Hepatocyte (in vitro differentiated cells): Measurements from ENCODE around the gene NR1H3. TPM values are rescaled to one million over a fixed set of nuclear protein-coding genes. Genes with fewer than 3 reads are reported as not detected.
"Not testable (repeated sequence)": the region's sequence is repeated elsewhere in the genome, so short reads cannot be mapped to it uniquely, and the experiment has no call there.

ENCODE experiments used
- DNase-seq: peaks from one replicate; pipeline ENCODE4 v3.0.0-alpha.2; 2016; ENCODE audit warnings: low spot score
- H2AFZ ChIP-seq: fragments of 200-600 bp; sonication (generic); 2 replicates; pipeline ENCODE4 v1.6.0; 2016; ENCODE audit warnings: antibody characterized with exemption, mild to moderate bottlenecking
- H3K27ac ChIP-seq: fragments of 200-600 bp; sonication (generic); 2 replicates; pipeline ENCODE4 v1.5.1; 2016; ENCODE audit warnings: mild to moderate bottlenecking
- H3K27me3 ChIP-seq: fragments of 200-600 bp; sonication (generic); 2 replicates; pipeline ENCODE4 v1.6.1; 2016
- H3K36me3 ChIP-seq: fragments of 200-600 bp; sonication (generic); replicated peaks from 2 replicates; pipeline ENCODE4 v1.5.1; 2016; ENCODE audit warnings: low read depth; ENCODE audit not compliant: insufficient read depth
- H3K4me1 ChIP-seq: fragments of 200-600 bp; sonication (generic); 2 replicates; pipeline ENCODE4 v1.5.1; 2016; ENCODE audit warnings: mild to moderate bottlenecking, moderate library complexity; ENCODE audit not compliant: insufficient read depth
- H3K4me2 ChIP-seq: fragments of 200-600 bp; sonication (generic); 2 replicates; pipeline ENCODE4 v1.6.0; 2016
- H3K4me3 ChIP-seq: fragments of 200-600 bp; sonication (generic); 2 replicates; pipeline ENCODE4 v1.5.1; 2016; ENCODE audit warnings: mild to moderate bottlenecking
- H3K79me2 ChIP-seq: fragments of 200-600 bp; sonication (generic); 2 replicates; pipeline ENCODE4 v1.6.0; 2017; ENCODE audit warnings: mild to moderate bottlenecking
- H3K9me2 ChIP-seq: fragments of 200-600 bp; sonication (generic); replicated peaks from 2 replicates; pipeline ENCODE4 v1.6.0; 2017; ENCODE audit warnings: mild to moderate bottlenecking; ENCODE audit not compliant: insufficient read depth
- H3K9me3 ChIP-seq: fragments of 200-600 bp; sonication (generic); 2 replicates; pipeline ENCODE4 v1.5.1; 2016; ENCODE audit warnings: low read depth, mild to moderate bottlenecking
- H4K20me1 ChIP-seq: fragments of 200-600 bp; sonication (generic); 2 replicates; pipeline ENCODE4 v1.6.0; 2016; ENCODE audit warnings: mild to moderate bottlenecking; ENCODE audit not compliant: insufficient read depth, poor library complexity, severe bottlenecking
- EZH2 ChIP-seq: fragments of 200-600 bp; sonication (generic); IDR thresholded peaks from 2 replicates; pipeline ENCODE4 v1.6.1; 2016; ENCODE audit warnings: antibody characterized with exemption, mild to moderate bottlenecking, borderline replicate concordance
- EZH2phosphoT487 ChIP-seq: fragments of 200-600 bp; sonication (generic); IDR thresholded peaks from one replicate; pipeline ENCODE4 v1.6.1; 2018; ENCODE audit warnings: antibody characterized with exemption, mild to moderate bottlenecking, low read depth, moderate library complexity; ENCODE audit not compliant: unreplicated experiment, severe bottlenecking
- WGBS: methylation state at CpG from one replicate; pipeline ENCODE4 v1.1.6; 2016; ENCODE audit warnings: low lambda C conversion rate; ENCODE audit errors: missing lambda C conversion rate; 5-methylcytosine and 5-hydroxymethylcytosine counted together
- polyA plus RNA-seq: library from polyadenylated mRNA; unstranded; fragments of >200 nt; fragmentation: Nextera tagmentation; extraction: Ambion mirVana; gene quantifications from 2 replicates; pipeline ENCODE4 v1.2.1, GENCODE V29; 2016
- total RNA-seq: library from RNA; depleted of rRNA; stranded (reverse); fragments of >200 nt; gene quantifications from 2 replicates; pipeline ENCODE4 v1.2.3, GENCODE V29; 2014
- TF ChIP-seq, protein P1 (sequence below): fragments of 200-600 bp; sonication (generic); IDR thresholded peaks from 2 replicates; pipeline ENCODE4 v1.5.1; 2016; ENCODE audit warnings: antibody characterized with exemption, mild to moderate bottlenecking; ENCODE audit not compliant: poor library complexity

The NR1H3 gene
- total and polyA plus RNA-seq, 2 experiments from 2014 or later, result 43.1 to 49.5 TPM

DNA sequence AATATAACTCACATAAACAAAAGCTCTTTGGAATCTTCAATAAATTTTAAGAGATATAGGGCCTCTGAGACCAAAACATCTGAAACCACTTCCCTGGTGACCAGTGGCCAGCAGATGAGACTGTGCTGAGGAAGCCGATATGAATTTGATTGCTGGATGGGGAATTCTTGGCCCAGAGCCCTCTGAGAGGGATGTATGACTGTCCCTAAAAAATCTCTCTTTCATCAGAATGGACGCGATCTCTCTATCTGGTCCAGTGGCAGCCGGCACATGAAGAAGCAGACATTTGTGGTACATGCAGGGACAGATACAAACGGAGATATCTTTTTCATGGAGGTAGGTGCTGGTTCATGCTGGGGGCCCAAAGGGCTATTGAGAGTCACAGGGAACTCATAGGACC, 57.2 kb downstream of the NR1H3 start:
- WGBS, result 98% methylated on average over 5 of the region's 5 CpGs
- H3K36me3 ChIP-seq, result no peaks in the 10 kb centered on the region

DNA sequence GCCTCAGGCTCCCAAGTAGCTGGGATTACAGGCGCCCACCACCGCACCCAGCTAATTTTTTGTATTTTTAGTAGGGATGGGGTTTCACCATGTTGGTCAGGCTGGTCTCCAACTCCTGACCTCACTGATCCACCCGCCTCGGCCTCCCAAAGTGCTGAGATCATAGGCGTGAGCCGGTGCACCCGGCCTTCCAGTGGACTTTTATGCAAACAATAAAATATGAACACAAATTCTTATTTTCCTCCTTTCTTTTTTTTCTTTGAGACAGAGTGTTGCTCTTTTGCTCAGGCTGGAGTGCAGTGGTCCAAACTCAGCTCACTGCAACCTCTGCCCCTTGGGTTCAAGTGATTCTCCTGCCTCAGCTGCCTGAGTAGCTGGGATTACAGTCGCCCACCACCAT, 58.7 kb downstream of the NR1H3 start:
- DNase-seq, H3K9me2 ChIP-seq, H3K27me3 ChIP-seq, H3K79me2 ChIP-seq, H3K4me2 ChIP-seq, H3K9me3 ChIP-seq, H3K27ac ChIP-seq, H2AFZ ChIP-seq, H3K4me3 ChIP-seq, H3K4me1 ChIP-seq, H3K36me3 ChIP-seq, H4K20me1 ChIP-seq: not testable (repeated sequence)
- WGBS, result 97% methylated on average over 8 of the region's 8 CpGs

More for the DNA sequence above, 57.2 kb downstream of the NR1H3 start:
- Histone ChIP-seq H3K27me3 (no peaks in the 10 kb centered on the region), H3K4me1 (no peaks in the 10 kb centered on the region), H3K4me3 (no peak overlapping the region), H3K9me3 (no peaks in the 10 kb centered on the region), H3K27ac (no peak overlapping the region), H4K20me1 (no peaks in the 10 kb centered on the region), H2AFZ (no peak overlapping the region), H3K4me2 (no peak overlapping the region), H3K79me2 (no peaks in the 10 kb centered on the region), H3K9me2 (no peaks in the 10 kb centered on the region)
- TF ChIP-seq EZH2phosphoT487, result no peak
- no peak for TF ChIP-seq EZH2
- TF ChIP-seq, protein P1, sequence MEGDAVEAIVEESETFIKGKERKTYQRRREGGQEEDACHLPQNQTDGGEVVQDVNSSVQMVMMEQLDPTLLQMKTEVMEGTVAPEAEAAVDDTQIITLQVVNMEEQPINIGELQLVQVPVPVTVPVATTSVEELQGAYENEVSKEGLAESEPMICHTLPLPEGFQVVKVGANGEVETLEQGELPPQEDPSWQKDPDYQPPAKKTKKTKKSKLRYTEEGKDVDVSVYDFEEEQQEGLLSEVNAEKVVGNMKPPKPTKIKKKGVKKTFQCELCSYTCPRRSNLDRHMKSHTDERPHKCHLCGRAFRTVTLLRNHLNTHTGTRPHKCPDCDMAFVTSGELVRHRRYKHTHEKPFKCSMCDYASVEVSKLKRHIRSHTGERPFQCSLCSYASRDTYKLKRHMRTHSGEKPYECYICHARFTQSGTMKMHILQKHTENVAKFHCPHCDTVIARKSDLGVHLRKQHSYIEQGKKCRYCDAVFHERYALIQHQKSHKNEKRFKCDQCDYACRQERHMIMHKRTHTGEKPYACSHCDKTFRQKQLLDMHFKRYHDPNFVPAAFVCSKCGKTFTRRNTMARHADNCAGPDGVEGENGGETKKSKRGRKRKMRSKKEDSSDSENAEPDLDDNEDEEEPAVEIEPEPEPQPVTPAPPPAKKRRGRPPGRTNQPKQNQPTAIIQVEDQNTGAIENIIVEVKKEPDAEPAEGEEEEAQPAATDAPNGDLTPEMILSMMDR, result no peak
- no peak for DNase-seq

DNA sequence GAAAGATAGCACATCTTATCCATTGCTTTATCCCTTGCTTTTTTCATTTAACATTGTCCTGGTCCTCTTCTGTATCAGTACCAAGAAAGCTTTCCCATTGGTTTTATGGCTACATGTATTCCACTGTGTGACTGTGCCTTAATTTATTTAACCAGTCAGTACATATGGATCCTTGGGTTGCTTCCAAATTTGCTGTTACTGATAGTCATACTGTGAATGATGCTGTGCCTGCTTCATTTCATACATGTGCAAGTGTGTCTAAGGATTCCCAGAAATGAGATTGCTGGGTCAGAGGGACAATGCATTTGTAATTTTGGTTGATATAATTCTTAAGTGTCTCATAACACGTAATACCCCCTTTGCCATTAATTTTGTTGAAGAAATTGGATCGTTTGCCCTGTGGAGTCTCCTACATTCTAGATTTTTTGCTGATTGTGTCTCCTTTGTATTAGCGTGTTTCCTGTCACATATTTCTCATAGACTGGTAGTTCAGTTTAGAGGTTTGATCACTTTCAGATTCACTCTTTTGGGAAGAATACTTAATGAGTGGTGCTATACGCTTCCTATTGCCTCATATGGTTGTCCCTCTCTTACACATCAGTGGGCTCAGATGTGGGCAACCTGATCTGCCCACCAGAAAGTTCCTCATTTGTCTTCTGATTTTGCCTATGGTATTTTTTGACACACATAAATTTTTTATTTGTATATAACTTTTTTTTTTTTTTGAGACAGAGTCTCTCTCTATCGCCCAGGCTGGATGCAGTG, 59.5 kb downstream of the NR1H3 start:
- DNase-seq, result no peak
- no peak overlapping the region for H3K27ac ChIP-seq
- H3K4me3 ChIP-seq, result no peak overlapping the region
- no peak overlapping the region for H2AFZ ChIP-seq
- 95% methylated on average over 5 of the region's 5 CpGs for WGBS
- no peaks in the 10 kb centered on the region for H3K36me3 ChIP-seq
- H3K79me2 ChIP-seq, result no peaks in the 10 kb centered on the region
- H3K4me2 ChIP-seq, result no peak overlapping the region
- H3K9me2 ChIP-seq, result no peaks in the 10 kb centered on the region
- no peaks in the 10 kb centered on the region for H3K27me3 ChIP-seq
- TF ChIP-seq EZH2 (no peak), EZH2phosphoT487 (no peak)
- TF ChIP-seq, protein P1, result no peak
- no peaks in the 10 kb centered on the region for H3K9me3 ChIP-seq
- no peaks in the 10 kb centered on the region for H3K4me1 ChIP-seq
- no peaks in the 10 kb centered on the region for H4K20me1 ChIP-seq

DNA sequence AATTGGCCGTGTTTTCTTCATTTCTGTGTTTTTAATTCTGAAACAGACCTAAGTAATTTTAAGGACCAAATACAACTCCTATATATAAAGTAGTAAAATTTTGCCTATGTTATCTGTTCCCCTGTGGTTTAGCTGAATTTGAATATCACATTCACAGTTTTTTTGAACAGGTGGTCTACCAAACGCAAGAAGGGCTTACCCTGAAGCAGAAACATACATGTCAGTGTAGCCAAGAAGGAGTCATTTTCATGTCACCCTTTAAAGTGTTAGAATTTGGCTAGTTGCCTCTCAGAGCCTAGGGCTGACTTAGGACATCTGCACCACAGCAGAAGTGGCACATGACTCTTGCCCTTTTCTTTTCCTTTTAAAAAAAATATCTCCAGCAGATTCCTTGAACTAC, 60.4 kb downstream of the NR1H3 start:
- H4K20me1 ChIP-seq, result no peaks in the 10 kb centered on the region
- H3K9me3 ChIP-seq, result no peaks in the 10 kb centered on the region
- no peak overlapping the region for H3K4me3 ChIP-seq
- no peaks in the 10 kb centered on the region for H3K79me2 ChIP-seq
- no peak overlapping the region for H3K27ac ChIP-seq
- H3K9me2 ChIP-seq, result no peaks in the 10 kb centered on the region
- no peaks in the 10 kb centered on the region for H3K36me3 ChIP-seq
- H3K4me2 ChIP-seq, result no peak overlapping the region
- no peak overlapping the region for H2AFZ ChIP-seq
- no peaks in the 10 kb centered on the region for H3K4me1 ChIP-seq
- WGBS, result 98% methylated on average over 2 of the region's 2 CpGs
- TF ChIP-seq EZH2 (no peak), EZH2phosphoT487 (no peak)
- TF ChIP-seq, protein P1, result no peak
- DNase-seq, result no peak
- no peaks in the 10 kb centered on the region for H3K27me3 ChIP-seq
